HepG2 (cell line): ENCODE data around the gene RNF10. TPM values are rescaled to one million over a fixed set of nuclear protein-coding genes. Genes with fewer than 3 reads are reported as not detected.

Experiments used
- KDM5A ChIP-seq: fragments of 200-600 bp; sonication (generic); IDR thresholded peaks from 2 replicates; pipeline ENCODE4 v1.7.0; 2018; ENCODE audit warnings: antibody characterized with exemption, mild to moderate bottlenecking, low read length, borderline replicate concordance
- KLF9 ChIP-seq: IDR thresholded peaks from 2 replicates; pipeline ENCODE4 v1.6.1; 2016; ENCODE audit warnings: low read depth
- NCOA1 ChIP-seq: sonication (generic); formaldehyde crosslinking; IDR thresholded peaks from 2 replicates; pipeline ENCODE4 v1.9.0; 2021; ENCODE audit warnings: missing genetic modification reagents
- NFYB ChIP-seq: sonication (generic); formaldehyde crosslinking; IDR thresholded peaks from 2 replicates; pipeline ENCODE4 v1.4.0; 2020; ENCODE audit warnings: missing genetic modification reagents
- PPARG ChIP-seq: conservative IDR thresholded peaks from 2 replicates; pipeline ENCODE4 v1.6.1; 2016; ENCODE audit warnings: missing biosample characterization, missing genetic modification reagents
- RXRB ChIP-seq: IDR thresholded peaks from 2 replicates; pipeline ENCODE4 v1.6.1; 2016; ENCODE audit warnings: borderline replicate concordance, missing genetic modification reagents, missing compliant biosample characterization
- SALL2 ChIP-seq: sonication (generic); formaldehyde crosslinking; IDR thresholded peaks from 2 replicates; pipeline ENCODE4 v1.8.1; 2023; ENCODE audit warnings: mild to moderate bottlenecking, missing genetic modification reagents, inconsistent platforms
- SMARCC2 ChIP-seq: fragments of 450-650 bp; IDR thresholded peaks from 2 replicates; pipeline ENCODE4 v1.6.1; 2017; ENCODE audit warnings: antibody characterized with exemption, mild to moderate bottlenecking
- ZFAT ChIP-seq: sonication (generic); formaldehyde crosslinking; conservative IDR thresholded peaks from 2 replicates; pipeline ENCODE4 v1.8.1; 2023; ENCODE audit warnings: missing genetic modification reagents, inconsistent platforms
- ZSCAN20 ChIP-seq: sonication (generic); formaldehyde crosslinking; IDR thresholded peaks from 2 replicates; pipeline ENCODE4 v1.4.0; 2020; ENCODE audit warnings: missing genetic modification reagents, mild to moderate bottlenecking, borderline replicate concordance
- polyA plus RNA-seq, 8 experiments: library from polyadenylated mRNA; depleted of rRNA in 3 of 8; stranded (reverse) in 7 of 8; unstranded in 1 of 8; fragments of >200 nt; fragmentation: Illumina TruSeq in 4 of 8; extraction: Trizol in 4 of 8; gene quantifications; 2 replicates each; pipeline versions ENCODE4 v1.2.1 to v1.2.3, GENCODE V29; 2011 to 2016; ENCODE audit warnings: low read depth in 4 of 8, missing spikeins in 1 of 8, mixed read lengths in 1 of 8; ENCODE audit not compliant: insufficient read depth in 1 of 8
- total RNA-seq, 5 experiments: library from RNA; depleted of rRNA; stranded (reverse); fragments of >200 nt; fragmentation: Illumina TruSeq; extraction: Trizol; gene quantifications; 2 replicates each; pipeline ENCODE4 v1.2.3, GENCODE V29; 2016; ENCODE audit warnings: low read depth in 1 of 5
- TF ChIP-seq, protein P1 (sequence below): sonication (generic); formaldehyde crosslinking; conservative IDR thresholded peaks from 2 replicates; pipeline ENCODE4 v1.4.0; 2020; ENCODE audit warnings: mild to moderate bottlenecking, missing genetic modification reagents, moderate library complexity
- TF ChIP-seq, protein P2 (sequence below): sonication (generic); formaldehyde crosslinking; IDR thresholded peaks from 2 replicates; pipeline ENCODE4 v1.5.0; 2020; ENCODE audit warnings: mild to moderate bottlenecking, missing genetic modification reagents
- TF ChIP-seq, protein P3 (sequence below): sonication (generic); formaldehyde crosslinking; IDR thresholded peaks from 2 replicates; pipeline ENCODE4 v1.5.1; 2020; ENCODE audit warnings: mild to moderate bottlenecking, missing genetic modification reagents, moderate library complexity
- TF ChIP-seq, protein P4 (sequence below): sonication (generic); formaldehyde crosslinking; IDR thresholded peaks from 2 replicates; pipeline ENCODE4 v1.4.0; 2020; ENCODE audit warnings: mild to moderate bottlenecking, low read depth, missing genetic modification reagents

The RNF10 gene
- total and polyA plus RNA-seq, 2 of the 13 experiments (the other 11 are each of a cell fraction or from before 2014, with no cell fraction given): 62.5 to 88.0 TPM

DNA sequence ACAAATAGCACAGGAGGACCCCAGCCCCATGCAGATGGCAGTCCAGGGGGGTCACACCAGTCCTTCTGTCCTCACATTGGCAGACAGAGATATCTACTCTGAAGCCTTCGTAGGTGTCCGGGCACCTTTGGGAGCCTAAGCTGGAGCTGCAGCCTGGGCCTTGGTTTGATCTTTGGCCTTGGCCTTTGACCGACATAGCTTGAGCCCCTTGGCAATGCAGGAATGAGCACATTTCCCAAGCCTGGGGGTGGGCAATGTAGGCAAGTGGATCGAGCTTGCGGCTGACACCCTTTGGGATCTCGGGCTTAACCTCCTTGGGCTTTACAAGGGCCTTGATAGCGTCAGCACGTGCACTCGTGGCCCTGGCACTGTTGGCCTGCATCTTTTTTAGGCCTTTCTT, 11.6 kb upstream of the RNF10 start (continued):
- TF ChIP-seq RXRB (CRISPR knock-in tag) (peak; percentile 28; the same call in 1 of the 2 replicates), SMARCC2 (no peak), ZFAT (CRISPR knock-in tag) (no peak), PPARG (no peak), ZSCAN20 (CRISPR knock-in tag) (no peak), NCOA1 (CRISPR knock-in tag) (no peak), SALL2 (CRISPR knock-in tag) (no peak), KDM5A (no peak), KLF9 (CRISPR knock-in tag) (no peak), NFYB (CRISPR knock-in tag) (no peak)
- TF ChIP-seq, protein P1, sequence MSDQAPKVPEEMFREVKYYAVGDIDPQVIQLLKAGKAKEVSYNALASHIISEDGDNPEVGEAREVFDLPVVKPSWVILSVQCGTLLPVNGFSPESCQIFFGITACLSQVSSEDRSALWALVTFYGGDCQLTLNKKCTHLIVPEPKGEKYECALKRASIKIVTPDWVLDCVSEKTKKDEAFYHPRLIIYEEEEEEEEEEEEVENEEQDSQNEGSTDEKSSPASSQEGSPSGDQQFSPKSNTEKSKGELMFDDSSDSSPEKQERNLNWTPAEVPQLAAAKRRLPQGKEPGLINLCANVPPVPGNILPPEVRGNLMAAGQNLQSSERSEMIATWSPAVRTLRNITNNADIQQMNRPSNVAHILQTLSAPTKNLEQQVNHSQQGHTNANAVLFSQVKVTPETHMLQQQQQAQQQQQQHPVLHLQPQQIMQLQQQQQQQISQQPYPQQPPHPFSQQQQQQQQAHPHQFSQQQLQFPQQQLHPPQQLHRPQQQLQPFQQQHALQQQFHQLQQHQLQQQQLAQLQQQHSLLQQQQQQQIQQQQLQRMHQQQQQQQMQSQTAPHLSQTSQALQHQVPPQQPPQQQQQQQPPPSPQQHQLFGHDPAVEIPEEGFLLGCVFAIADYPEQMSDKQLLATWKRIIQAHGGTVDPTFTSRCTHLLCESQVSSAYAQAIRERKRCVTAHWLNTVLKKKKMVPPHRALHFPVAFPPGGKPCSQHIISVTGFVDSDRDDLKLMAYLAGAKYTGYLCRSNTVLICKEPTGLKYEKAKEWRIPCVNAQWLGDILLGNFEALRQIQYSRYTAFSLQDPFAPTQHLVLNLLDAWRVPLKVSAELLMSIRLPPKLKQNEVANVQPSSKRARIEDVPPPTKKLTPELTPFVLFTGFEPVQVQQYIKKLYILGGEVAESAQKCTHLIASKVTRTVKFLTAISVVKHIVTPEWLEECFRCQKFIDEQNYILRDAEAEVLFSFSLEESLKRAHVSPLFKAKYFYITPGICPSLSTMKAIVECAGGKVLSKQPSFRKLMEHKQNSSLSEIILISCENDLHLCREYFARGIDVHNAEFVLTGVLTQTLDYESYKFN (CRISPR knock-in tag): peak; percentile 49; the same call in 1 of the 2 replicates
- TF ChIP-seq, protein P2, sequence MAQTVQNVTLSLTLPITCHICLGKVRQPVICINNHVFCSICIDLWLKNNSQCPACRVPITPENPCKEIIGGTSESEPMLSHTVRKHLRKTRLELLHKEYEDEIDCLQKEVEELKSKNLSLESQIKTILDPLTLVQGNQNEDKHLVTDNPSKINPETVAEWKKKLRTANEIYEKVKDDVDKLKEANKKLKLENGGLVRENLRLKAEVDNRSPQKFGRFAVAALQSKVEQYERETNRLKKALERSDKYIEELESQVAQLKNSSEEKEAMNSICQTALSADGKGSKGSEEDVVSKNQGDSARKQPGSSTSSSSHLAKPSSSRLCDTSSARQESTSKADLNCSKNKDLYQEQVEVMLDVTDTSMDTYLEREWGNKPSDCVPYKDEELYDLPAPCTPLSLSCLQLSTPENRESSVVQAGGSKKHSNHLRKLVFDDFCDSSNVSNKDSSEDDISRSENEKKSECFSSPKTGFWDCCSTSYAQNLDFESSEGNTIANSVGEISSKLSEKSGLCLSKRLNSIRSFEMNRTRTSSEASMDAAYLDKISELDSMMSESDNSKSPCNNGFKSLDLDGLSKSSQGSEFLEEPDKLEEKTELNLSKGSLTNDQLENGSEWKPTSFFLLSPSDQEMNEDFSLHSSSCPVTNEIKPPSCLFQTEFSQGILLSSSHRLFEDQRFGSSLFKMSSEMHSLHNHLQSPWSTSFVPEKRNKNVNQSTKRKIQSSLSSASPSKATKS (CRISPR knock-in tag): no peak
- TF ChIP-seq, protein P3, sequence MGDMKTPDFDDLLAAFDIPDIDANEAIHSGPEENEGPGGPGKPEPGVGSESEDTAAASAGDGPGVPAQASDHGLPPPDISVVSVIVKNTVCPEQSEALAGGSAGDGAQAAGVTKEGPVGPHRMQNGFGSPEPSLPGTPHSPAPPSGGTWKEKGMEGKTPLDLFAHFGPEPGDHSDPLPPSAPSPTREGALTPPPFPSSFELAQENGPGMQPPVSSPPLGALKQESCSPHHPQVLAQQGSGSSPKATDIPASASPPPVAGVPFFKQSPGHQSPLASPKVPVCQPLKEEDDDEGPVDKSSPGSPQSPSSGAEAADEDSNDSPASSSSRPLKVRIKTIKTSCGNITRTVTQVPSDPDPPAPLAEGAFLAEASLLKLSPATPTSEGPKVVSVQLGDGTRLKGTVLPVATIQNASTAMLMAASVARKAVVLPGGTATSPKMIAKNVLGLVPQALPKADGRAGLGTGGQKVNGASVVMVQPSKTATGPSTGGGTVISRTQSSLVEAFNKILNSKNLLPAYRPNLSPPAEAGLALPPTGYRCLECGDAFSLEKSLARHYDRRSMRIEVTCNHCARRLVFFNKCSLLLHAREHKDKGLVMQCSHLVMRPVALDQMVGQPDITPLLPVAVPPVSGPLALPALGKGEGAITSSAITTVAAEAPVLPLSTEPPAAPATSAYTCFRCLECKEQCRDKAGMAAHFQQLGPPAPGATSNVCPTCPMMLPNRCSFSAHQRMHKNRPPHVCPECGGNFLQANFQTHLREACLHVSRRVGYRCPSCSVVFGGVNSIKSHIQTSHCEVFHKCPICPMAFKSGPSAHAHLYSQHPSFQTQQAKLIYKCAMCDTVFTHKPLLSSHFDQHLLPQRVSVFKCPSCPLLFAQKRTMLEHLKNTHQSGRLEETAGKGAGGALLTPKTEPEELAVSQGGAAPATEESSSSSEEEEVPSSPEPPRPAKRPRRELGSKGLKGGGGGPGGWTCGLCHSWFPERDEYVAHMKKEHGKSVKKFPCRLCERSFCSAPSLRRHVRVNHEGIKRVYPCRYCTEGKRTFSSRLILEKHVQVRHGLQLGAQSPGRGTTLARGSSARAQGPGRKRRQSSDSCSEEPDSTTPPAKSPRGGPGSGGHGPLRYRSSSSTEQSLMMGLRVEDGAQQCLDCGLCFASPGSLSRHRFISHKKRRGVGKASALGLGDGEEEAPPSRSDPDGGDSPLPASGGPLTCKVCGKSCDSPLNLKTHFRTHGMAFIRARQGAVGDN: peak; percentile 53
- TF ChIP-seq, protein P4, sequence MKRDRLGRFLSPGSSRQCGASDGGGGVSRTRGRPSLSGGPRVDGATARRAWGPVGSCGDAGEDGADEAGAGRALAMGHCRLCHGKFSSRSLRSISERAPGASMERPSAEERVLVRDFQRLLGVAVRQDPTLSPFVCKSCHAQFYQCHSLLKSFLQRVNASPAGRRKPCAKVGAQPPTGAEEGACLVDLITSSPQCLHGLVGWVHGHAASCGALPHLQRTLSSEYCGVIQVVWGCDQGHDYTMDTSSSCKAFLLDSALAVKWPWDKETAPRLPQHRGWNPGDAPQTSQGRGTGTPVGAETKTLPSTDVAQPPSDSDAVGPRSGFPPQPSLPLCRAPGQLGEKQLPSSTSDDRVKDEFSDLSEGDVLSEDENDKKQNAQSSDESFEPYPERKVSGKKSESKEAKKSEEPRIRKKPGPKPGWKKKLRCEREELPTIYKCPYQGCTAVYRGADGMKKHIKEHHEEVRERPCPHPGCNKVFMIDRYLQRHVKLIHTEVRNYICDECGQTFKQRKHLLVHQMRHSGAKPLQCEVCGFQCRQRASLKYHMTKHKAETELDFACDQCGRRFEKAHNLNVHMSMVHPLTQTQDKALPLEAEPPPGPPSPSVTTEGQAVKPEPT (CRISPR knock-in tag): no peak
- TF ChIP-seq, all 625 proteins: peak for 7
